VCaP (cell line): ENCODE measurements around the gene DCDC1.
A peak's percentile ranks its signal among the peaks of the same experiment; 100 is the strongest.

ENCODE experiments used
- H3K27ac ChIP-seq: fragments of 450-650 bp; 2 replicates; pipeline ENCODE4 v1.5.1; 2017
- CTCF ChIP-seq: fragments of 450-650 bp; conservative IDR thresholded peaks from 2 replicates; pipeline ENCODE4 v1.5.1; 2017; ENCODE audit warnings: mild to moderate bottlenecking, moderate library complexity

DCDC1 gene

DNA sequence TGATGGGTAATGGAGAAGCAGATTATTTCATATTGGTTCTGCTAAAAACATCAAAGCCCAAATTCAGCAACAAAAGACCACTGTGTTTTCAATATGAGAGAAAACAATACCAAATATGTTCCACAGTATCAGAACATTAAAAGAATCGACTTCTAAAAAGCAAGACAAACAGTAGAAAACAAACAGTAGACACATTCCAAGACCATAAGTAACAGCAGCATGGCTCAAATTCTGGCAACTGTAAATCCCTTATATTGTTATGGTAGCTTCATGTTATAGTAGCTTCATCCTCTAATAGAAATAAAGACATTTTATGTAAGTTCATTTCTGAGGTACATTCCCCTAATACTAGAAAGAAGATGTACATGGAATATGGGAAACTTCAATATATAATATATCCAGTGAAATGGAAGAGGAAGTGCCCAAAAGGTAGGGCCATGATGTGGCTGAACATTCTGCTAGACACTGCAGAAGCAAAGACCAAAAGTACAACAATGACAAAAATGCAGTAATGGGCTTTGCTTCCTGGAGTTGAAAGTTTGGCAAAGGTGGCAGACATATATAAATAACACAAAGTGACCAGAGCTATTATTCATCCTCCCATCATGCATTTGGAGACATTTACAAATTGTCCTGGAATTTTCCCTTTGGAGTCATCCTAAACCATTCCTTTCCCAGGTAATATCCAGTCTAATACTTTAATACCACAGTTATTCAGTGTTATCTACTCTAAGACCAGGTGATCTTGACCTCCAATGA lies 299.9 kb downstream of the DCDC1 start:
- no peak overlapping the region for H3K27ac ChIP-seq
- no peak for TF ChIP-seq CTCF

GRCh38 chr11:31060880-31061279 lies 308.7 kb downstream of the DCDC1 start:
- TF ChIP-seq CTCF: no peak
- peak overlapping the region; percentile 51; the same call in 1 of the 2 replicates for H3K27ac ChIP-seq

DNA sequence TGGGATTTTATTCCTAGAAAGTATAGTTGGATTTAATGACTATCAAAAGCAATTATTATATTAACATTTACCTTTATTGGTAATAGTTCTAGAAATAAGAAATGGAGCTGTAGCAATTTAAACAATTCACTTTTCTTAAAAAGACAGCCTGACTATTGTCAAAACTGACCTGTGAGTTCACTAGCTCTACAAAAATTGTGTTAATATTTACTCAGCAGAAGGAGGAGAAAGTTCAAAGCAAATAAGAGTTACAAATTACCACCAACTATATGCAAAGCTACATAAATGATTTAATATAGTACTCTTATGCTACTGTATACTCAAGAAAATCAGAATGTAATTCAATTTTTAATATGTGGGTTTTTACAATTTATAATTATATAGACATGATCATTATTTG lies 310.0 kb downstream of the DCDC1 start:
- TF ChIP-seq CTCF: no peak

DNA sequence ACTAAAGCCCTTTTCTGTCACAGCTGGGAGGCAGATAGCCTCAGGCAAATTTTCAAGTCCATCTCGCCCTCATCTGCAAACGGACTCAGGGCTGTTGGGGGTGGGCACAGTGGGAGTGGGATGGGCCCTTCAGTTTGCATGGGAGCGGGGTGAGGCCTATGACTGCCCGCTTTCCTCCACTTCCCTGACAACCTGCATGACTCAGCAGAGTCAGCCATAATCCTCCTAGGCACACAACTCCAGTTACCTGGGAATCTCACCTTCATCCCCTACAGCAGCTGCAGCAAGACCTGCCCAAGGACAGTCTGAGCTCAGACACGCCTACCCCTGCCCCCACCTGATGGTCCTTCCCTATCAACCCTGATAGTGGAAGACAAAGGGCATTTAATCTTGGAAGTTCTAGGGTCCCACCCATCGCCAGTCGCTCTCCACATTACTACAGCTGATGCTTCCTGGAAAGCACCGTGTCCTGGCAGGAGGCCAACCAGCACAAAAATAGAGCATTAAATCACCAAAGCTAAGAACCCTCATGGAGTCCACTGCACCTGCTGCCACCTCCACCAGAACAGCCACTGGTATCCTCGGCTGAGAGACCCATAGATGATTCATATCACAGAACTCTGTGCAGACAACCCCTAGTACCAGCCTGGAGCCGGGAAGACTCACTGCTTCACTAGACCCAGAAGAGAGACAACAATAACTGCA lies 319.3 kb downstream of the DCDC1 start:
- H3K27ac ChIP-seq: no peak overlapping the region
- no peak for TF ChIP-seq CTCF

More for the DNA sequence above, 310.0 kb downstream of the DCDC1 start:
- peak overlapping the region; percentile 51 for H3K27ac ChIP-seq

DNA sequence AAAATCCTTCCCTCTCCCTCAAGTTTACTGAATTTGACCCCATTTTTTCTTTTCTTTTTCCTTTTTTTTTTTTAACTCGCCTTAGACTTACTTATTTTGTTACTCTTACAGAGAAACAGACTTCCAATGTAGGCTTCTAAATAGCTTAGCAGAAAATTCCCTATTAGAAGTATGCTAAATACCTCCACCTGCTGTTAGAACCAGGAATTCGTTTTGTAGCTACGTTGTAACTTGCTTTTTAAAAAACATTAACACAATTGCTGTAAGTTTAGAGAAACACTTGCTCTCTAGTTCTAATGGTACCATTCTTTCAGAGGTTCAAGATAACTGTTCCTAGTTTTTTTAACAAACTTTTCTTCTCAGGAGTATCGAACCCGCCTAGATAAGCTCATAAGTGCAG lies 324.2 kb downstream of the DCDC1 start:
- no peak overlapping the region for H3K27ac ChIP-seq
- peak; percentile 63 for TF ChIP-seq CTCF

DNA sequence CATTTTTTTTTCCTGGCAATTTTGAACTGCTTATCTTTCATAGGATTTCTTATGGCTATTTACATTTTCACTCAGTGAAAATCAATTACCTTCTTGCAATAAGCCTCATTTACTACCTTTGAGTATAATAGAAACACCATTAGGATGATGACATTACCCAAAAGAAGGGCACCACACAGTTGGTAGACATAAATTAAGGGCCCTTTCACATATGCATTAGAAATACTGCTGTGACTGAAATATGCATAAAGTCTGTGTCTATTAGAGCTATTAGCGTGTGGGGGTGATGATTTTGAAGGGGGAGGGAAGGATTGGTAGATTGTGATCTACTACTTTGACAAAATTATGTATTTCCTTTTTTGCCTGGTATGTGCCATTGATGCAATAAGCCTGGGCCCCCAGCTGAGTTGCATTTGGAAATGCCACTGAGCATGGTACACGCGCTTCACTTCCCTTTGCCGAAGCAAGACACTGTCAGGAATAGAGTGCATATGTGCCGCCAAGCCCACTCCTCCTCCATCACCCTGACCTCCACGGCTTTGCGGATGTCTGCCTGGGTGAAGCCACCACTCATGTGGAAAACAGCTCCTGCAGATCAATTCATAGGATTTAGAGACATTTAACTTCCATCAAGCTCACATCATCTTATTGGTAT lies 339.3 kb downstream of the DCDC1 start:
- no peak for TF ChIP-seq CTCF
- no peak overlapping the region for H3K27ac ChIP-seq

- H3K27ac ChIP-seq: no peak overlapping the region
- TF ChIP-seq CTCF: no peak
These were observed 343.2 kb downstream of the DCDC1 start for GRCh38 chr11:31026315-31026714.
